HuH-7.5 (cell line): ENCODE results near the gene UROD.
"Not testable (repeated sequence)": the region's sequence is repeated elsewhere in the genome, so short reads cannot be mapped to it uniquely, and the experiment has no call there.

Source experiments
- DNase-seq: peaks from one replicate; pipeline ENCODE4 v3.0.0; 2011; ENCODE audit warnings: low spot score

The UROD gene

DNA sequence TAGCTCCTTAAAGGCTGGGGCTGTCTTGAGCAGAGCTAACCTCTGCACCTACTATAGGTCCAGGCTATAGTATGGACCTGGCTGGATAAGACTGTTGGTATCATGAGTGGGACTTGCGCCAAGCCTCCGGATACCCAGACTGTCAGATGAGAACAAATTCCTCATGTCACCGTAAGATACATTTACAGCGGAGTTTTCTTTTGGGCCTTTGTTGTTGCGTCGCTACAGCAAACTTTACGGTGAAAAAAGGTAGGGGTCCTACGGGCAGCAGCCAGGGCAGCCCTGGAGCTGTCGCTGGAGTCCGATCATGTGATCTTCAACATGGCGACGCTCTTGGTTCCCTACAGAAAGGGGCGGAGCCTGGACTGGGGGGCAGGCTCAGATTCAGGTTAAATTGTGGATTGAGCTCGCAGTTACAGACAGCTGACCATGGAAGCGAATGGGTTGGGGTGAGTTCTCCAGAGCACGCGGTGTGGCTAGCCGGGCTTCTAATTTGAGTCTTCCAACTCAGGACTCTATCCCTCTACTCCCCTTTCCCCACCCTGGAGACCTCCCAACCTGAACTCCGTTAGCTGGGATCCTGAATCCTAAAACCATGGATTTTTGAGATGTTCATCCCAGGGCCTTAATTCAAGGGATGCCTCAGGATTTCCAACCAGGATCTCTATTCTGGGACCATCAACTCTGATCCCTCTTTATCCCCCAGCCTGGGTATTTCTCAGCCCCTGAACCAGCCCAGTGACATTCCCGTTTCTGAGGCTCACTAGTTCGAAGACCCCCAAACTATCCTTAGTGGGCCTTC lies at the start of gene UROD:
UROD (plus strand) TSS at position 418 of the 802 bp plus-strand sequence; CDS start at position 430, 12 bp downstream.
- peak; percentile 82 for DNase-seq

GRCh38 chr1:44962729-44963128 lies 49.3 kb upstream of the UROD start:
- DNase-seq: no peak

DNA sequence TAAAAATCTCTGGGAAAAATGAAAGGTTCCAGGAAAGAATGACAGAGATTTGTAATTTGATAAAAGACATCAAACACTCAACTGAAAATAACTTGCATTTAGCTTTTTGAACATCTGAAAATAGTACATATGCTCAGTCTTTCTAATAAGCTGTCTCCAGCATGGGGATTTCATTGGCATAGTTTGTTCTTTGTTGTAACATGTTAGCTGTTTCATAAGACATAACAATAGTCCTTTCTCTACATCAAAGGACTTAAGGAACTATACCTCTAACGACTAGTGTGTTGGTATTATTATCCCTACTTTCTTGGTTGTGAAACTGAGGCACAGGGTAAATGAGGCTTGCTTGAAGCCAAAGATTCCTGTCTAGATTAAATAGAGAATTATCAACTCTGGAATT lies 47.7 kb upstream of the UROD start:
- DNase-seq: no peak

DNA sequence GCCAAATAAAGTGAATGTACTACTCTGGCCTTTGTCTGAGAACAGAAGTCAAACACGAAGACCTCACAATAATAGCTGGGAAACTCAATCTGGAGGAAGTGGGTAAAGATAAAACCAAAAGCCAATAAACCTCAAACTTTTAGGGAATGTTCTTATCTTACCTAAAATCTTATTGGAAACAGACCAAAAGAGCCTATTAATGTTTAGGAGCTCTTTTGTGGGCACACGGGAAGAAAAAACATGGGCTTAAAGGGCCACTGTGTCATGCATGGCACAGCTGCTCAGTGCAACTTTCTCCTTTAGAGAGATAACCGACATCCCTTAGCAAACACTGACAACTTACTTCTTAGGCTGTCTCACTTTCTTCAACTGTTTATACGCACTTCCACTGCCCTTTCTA lies 41.7 kb upstream of the UROD start:
- no peak for DNase-seq

GRCh38 chr1:44973645-44974044 lies 38.4 kb upstream of the UROD start:
- no peak for DNase-seq

DNA sequence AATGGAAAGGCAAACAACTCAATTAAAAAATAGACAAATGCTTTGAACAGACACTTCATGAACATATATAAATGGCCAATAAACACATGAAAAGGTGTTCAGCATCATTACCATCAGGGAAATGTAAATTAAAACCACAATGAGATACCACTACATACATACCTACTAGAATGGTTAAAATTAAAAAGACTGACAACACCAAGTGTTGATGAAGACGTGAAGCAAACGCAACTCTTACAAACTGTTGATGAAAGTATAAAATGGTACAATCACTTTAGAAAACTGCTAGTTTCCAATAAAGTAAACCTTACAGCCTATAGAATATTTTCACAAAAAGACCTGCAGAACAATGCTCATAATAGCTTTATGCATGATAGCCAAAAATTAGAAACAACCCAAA lies 35.8 kb upstream of the UROD start:
- no peak for DNase-seq

DNA sequence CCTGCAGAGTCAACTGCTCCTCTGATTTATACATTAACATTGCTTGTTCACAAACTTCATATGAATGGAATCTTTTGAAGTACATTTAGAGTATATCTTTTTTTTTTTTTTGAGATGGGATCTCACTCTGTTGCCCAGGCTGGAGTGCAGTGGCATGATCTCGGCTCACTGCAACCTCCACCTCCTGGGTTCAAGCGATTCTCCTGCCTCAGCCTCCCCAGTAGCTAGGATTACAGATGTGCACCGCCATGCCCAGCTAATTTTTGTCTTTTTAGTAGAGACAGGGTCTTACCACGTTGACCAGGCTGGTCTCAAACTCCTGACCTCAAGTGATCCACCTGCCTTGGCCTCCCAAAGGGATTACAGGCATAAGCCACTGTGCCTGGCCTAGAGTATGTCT lies 34.7 kb upstream of the UROD start:
- not testable (repeated sequence) for DNase-seq

DNA sequence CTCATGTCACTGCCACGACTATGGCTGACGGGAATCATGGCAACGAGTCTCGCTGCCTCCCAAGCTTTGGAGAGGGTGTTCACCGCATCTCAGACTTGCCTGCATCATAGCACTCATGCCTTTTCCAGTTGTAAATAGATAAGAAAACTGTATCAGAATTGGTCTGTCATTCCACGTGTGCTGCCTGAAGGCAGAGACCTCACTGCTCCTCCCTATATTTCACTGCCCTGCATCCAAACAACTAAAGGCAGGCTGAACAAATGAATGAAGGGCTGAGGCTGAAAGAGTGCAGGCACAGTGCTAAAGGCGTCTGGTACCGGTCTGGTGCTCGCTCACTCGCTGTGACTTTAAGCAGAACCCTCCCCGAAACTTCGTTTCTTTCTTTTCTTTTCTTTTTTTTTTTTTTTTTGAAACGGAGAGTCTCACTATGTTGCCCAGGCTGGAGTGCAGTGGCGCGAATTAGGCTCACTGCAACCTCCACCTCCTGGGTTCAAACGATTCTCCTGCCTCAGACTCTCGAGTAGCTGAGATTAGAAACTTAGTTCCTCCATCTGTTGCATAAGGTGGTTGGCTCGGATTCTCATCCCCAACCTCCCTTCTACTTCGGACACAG lies 26.2 kb upstream of the UROD start:
- DNase-seq: no peak

GRCh38 chr1:44988531-44989156 lies 23.4 kb upstream of the UROD start:
- DNase-seq: no peak

DNA sequence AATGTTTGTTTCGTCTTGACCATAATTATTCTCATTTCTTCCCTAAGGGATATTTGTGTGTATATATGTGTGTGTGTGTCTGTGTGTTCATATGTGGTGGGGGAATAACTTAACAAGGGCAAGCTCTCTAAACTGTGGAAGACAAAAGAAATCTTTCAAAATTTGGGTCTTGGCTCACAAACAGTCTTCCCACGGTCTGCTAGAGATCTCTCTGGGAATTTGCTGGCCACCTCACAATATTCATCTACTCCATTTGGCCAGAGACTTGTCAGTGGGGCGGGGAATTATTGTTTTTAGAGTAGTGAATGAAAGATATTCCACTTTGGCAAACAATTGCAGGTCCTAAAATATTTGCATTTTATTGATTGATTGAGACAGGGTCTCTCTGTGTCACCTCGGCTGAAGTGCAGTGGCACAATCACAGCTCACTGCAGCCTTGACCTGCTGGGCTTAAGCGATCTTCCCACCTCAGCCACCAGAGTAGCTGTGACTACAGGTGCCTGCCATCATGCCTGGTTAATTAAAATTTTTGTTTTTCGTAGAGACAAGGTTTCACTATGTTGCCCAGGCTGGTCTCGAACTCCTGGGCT lies 17.6 kb upstream of the UROD start:
- no peak for DNase-seq

DNA sequence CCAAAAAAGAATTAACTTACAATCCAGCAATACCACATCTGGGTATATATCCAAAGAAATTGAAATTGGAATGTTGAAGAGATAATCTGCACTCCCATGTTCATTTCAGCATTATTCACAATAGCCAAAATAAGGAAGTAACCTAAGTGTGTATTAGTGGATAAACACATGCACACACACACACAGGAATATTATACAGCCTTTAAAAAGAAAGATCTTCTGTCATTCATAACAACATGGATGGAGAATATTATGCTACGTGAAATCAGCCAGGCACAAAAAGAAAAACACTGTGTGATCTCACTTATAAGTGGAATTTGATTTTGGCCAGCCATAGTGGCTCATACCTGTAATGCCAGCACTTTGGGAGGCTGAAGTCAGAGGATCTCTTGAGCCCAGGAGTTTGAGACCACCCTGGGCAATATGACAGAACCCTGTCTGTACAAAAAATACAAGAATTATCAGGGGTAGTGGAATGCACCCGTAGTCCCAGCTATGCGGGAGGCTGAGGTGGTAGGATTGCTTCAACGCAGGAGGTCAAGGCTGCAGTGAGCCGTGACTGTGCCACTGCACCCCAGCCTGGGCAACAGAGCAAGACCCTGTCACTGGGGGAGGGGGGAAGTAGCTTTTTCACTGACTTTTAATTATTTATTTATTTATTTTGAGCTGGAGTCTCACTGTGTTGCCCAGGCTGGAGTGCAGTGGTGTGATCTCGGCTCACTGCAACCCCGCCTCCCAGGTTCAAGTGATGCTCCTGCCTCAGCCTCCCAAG lies 16.4 kb upstream of the UROD start:
- no peak for DNase-seq

DNA sequence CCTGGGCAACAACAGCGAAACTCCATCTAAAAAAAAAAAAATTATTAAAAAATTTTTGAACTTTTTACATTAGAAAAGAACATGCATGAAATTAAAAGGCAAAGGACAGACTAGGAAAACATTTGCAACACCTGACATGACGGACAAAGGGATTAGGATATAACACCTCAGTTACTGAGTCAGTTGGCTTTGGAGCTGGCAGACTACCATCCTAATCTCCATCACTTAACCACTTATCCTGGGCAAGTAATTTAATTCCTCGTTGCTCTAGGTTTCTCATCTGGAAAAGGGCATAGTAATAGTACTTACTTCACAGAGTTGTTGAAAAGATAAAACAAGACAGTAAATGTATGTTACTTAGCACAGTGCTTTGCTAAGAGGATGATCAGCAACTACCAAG lies 12.8 kb upstream of the UROD start:
- DNase-seq: no peak

DNA sequence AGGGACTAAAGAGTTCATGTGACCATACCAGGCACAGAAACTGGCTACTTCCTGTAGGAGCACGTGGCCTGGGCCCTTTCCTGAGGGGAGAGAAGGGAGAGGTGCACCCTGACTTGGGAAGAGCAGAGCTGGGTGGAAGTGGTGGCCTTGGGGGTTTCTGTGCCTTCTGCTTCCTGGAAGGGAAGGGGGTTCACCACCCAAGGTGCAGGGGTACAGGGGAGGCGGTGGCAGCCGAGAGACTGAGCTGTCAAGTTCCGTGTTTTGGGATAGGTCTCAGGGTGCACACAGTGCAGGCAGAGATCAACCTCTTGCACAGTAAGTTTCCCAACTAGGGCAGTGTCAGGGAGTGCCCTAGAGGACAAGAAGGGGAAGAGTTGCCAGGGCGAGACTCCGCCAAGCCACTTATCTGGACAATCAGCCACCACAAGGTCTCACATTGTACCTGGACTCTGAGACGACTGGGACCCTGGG lies 11.0 kb upstream of the UROD start:
- DNase-seq: no peak

- DNase-seq: not testable (repeated sequence)
Observed at GRCh38 chr1:45001576-45001975, 10.5 kb upstream of the UROD start.

- DNase-seq: no peak
Observed at GRCh38 chr1:45002650-45003645, 9.1 kb upstream of the UROD start.

GRCh38 chr1:45003741-45004140 lies 8.3 kb upstream of the UROD start:
- no peak for DNase-seq

- DNase-seq: no peak
Observed at GRCh38 chr1:45004281-45004920, 7.7 kb upstream of the UROD start.

DNA sequence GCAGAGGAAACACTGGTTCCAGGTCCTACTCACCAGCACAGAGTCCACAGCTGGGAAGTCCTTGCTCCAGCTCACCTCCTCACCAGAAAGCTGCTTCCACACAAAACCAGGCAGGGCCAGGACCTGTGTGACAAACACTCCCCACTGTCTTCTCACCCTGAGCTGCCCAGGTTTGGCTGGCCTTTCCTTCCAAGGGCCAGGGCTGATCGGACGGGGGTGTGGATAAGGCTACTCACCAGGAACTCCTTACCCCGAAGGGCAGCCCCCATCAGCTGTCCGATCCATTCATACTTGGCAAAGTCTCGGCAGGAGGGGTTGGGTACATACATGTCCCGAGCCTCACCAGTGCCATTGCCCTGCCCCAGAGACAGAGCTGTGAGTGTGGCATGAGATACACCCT lies 6.3 kb upstream of the UROD start:
- no peak for DNase-seq

DNA sequence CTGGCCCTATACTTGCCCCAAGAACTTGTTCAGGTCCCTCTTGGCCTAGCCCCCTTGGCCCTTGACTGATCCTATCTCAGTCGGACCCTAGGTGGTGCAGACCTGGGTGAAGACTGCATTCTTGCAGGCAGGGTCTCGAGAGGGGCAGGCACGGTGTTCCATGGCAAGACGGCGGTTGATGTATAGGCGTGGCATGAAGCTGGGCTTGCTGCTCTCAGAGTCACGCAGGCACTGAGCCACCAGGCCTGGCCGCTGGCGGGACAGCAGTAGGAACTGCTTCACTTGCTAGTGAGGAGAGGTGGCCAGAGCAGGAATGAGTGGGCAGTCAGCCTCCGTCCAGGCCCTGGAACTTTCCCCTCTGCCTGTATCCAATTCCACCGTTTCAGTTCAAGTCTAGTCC lies 4.7 kb upstream of the UROD start:
- DNase-seq: no peak

DNA sequence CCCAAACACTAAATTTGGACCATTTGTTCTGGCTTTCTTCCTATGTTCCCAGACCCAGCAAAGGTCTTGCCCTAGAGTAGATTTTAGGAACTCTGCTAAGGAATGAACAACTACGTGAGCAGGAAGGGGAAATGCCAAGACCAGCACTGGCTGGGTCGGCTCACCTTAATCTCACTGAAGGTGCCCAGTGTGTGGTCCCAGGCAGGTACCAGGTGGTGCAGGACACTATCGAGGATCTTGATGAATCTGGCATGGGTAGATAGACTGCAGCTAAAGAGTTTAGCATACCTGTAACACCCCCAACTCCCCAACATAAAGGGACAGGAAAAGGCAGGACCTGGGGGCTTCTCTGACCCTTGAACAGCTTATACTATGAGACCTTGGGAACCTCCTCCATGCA lies 4.0 kb upstream of the UROD start:
- no peak for DNase-seq
